Measurements from ENCODE around the gene OLFML1.

OLFML1 gene

DNA sequence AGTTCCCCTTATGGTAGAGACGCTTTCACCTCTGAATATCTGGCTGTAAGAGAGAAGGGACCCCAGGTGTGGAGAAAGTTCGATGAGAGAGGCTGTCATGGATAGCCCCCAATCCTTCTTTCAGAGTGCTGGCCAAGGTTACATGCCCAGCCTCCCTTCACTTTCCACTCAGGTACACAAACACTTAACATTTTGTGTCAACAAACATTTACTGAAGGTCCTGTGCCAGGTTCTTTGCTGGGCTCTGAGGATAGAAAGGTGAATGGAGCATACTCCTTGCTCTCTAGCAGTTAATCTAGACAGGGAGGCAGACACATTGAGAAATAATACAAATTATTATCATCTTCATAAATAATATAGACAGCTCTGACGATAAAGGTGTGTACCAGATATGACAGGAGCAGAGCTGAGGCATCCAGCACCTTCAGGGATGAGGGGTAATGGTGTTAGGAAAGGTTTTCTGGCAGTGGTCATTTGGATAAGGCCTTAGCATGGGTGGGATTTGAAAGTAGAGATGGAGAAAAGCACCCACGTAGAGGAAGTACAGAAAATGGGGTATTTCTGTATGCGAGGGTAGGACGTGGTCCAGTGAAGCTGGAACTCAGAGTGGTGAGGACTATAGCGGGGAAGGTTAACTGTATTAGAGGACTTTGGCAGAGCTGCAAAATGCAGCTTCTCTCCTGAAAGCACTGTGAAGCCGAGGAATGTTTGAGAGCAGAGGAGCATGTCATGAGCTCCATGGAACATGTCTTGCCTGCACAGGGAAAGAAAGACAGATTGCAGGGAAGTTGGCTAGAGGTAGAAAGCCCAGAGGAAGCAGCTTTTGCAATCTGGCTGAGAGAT lies 48.1 kb downstream of the OLFML1 start:
- no peak for DNase-seq

DNA sequence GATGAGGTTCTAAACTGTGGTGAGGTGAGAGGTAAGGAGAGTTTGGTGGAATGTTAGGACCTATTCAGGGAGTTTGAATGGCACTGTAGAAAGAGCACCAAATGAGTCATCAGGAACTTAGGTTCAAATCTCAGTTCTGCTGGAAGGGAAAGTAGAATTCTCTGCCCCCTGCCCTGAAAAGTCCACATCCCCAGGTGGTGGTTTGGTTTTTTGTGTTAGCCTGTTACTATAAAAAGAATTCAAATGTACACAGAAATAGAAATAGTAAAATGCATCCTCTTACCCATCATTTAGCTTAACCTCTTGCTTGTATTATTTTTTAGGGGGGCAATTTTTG lies 48.7 kb downstream of the OLFML1 start:
- DNase-seq, result no peak

DNA sequence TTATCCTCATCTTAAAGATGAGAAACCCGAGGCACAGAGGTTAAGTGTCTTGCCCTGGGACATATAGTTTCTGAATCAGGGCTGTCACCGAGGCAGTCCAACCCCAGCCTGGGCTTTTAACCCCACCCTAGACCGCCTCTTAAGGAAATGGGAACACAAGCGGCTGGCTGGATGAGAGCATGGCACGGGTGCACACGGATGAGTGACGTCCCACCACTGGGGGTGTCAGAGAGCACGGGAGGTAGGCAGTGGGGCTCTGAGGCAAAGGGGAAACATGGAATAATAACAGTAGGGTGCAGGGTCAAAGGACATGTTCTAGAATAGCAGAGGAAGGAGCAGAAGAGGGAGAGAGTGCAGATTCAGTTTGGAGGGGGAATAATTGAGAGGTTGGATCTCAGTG lies 50.8 kb downstream of the OLFML1 start:
- DNase-seq, result no peak

DNA sequence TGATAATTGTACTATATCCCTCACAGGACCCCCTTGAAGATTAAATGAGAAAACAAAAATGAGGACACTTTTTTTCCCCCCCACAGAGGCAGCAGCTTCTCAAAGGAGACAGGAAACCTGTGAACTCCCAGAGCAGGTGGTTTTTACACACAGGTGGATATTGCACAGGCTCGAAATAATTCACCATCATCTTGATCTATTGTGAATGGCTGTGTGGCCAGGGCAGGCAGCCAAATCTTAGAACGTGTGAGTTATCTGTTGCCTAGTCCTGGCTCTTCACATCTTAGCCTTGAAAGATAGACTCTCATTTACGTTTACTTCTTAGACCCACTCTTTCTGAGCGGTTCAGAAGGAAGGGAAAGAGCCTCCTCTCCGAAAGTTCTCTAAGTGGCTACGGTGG lies 52.0 kb downstream of the OLFML1 start:
- no peak for DNase-seq

DNA sequence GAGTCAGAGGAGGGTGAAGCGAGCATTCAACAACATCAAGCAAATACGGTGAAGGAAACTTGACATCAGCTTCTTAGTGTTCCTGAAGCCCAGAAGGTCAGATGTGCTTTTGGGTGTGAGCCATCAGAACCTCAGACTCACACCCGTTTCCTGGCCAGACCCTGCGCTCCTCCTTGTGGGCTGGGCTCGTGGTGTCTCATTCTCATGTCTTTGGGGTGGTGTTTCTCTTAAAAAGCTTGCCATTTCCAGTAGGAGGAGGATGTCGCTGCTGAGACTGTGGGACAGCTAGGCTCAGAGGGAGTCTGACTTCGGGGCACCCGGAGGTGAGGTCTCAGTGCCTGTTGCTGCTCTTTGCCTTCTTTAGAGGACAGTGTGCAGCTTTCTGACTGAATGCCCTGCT lies 52.7 kb downstream of the OLFML1 start:
- no peak for DNase-seq

DNA sequence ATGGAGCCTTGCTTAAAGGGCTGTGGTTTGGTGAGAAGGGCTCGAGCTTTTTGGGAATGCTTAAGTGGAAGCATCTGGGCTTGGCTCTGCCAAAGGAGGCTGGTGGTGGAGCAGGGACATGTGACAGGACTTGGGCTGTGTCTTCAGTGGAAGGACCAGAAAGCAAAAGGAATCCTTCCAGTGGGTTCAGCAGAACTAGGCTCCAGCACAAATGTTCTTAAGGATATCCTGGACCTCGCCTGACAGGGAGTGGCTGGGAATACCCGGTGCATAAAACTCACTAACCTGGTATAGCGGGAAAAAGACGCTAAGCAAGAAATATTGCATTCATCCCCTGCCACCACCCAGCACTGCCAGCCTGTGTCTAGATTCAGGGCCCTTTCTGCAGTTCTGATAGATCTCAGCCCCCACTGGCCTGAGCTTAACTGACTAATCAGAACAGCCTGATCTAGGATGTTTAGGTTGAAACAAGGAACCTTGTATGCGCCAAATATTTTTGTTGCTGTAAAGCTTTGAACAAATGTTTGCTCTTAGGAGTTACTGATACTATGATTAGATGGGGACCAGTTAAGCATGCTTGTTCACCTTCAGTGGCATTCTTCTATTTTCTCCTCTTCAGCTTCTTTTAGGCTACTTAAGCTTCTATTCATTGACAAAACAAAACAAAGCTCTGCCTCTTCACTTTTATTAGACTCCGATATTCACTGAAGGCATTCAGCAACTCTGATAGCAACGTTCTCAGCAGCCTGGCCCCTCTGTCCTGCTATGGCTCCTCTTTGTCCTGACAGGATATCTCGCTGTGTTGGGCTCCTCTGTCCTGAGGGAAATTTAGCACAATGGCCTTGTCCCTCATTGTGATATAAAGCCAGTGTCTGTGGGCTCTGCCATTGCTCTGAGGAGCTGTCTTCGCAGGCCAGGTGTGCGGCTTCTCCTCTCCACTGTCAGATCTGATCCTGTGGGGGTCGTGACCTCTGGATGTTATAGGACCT lies 53.5 kb downstream of the OLFML1 start:
- DNase-seq, result no peak

DNA sequence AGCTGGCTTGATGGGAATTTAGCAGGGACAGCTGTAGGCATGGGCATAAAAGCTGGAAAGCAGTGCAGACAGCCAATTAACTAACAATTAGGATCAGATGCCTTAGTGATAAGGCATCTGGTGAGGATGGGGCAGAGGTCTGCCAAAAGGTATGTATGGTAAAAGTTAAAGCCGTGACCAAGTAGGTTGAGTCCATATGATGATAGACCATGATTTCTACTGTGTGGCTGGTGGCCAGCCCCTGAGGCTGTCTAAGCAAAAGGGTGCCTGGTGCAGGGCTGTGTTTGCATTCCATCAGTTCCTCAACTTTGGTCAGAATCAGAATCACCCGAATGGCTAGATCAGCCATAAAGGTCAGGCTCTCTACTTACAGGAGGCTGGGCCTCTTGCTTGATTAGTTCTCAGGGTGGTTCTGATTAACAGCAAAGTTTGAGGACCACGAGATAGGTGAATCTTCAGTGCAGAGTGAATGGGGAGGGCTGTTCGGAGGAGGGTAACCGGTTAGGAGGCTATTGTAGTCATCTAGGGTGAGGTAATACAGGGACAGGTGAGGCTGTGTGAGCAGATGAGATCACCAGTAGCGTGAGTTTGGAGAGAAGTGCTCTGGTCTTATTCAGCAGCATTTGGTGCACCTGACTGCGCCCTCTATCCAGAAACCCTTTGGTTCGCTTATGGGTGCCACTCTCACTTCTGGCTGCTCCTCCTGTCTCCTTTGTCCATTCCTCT lies 55.7 kb downstream of the OLFML1 start:
- no peak for DNase-seq

DNA sequence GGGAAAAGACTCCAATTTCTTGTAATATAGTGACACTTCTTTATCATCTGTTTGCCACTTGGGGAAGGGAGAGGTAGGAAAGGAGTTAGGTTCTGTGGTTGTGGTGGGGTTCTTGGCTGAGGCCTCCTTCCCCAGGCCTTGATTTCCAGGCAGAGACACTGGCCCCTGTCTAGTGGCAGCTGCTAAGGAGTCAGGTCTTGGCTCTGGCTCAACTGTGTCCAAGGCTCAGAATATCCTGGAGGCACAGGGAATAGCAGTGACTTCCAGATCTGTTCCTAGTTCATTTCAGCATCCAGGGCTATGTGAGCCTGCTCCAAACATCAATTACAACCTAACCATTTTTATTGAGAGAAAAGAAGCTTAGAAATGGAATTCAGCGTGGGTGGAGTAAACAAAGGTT lies 58.0 kb downstream of the OLFML1 start:
- DNase-seq, result no peak

DNA sequence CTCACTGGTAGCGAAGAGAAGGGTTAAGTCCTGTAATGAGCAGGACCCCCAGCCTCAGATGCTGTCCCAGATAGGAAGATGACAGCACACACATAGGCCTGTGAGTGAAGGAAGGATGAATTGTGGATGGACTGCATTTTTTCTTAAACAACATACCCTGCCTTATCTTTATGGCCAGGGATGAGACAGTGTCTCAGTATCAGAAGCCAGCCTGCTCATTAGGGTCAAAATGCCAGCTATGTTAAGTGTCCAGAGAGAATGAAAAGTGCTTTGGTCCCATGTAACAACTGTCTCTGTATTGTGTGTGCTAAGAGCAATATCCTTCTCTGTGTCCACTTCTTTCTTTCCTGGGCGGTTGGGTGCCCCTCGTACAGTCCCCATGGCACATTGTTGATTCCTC lies 58.7 kb downstream of the OLFML1 start:
- DNase-seq, result no peak

DNA sequence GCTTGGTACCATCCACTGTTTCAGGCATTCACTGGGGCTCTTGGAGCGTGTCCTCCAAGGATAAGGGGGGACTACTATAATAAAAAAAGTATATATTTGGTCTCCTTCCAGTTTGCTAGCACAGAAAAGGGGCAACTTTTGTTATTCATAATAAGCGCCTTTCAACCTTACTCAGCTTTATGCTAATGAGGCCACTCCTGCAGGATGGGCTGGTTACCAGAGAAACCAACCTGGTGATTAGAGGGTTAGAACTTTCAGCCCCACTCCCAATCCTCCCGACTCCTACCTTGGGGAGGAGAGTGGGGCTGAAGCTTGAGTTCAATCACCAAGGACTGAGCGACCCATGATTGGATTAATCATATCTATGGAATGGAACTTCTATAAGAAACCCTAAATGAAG lies 60.3 kb downstream of the OLFML1 start:
- DNase-seq, result peak; percentile 9

DNA sequence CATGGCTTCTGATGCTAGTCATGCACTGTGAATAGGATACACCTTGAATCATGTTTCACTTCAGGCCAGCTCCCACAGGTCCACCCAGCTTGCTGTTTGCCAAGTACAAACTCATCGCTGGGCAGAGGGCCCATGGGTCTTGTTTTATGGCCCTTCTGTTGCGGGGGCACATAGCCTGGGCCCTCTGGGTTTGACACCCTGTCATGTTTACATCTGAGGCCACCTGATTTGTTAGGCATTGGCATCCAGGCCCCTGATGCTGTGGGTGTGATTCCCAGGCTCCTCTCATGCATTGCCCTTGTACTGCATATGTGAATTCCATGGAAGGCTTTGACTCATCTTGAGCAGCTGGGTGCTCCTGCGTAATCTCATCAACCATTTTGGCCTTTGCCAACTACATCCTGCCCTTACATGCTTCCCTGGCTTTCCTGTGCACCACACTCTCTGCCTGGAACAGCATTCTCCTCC lies 61.1 kb downstream of the OLFML1 start:
- DNase-seq, result no peak

DNA sequence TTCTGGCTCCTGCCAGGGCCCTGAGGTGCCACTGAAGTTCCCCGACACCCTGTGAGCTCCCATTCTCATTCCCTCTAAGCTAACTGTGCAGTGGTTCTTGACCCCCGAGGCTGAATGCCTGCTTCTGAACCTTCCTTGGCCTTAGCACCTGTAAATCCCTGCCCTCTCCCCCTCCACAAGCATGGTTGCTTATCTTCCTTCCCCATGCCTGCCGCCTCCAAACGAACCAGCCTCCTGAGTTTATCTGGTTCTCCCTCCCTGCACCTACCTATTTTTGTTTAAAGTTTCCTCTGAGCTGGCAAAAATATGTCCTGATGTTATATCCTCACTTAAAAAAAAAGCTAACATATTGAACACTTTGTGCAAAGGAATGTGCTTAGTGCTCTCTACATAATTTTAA lies 62.4 kb downstream of the OLFML1 start:
- DNase-seq, result no peak

DNA sequence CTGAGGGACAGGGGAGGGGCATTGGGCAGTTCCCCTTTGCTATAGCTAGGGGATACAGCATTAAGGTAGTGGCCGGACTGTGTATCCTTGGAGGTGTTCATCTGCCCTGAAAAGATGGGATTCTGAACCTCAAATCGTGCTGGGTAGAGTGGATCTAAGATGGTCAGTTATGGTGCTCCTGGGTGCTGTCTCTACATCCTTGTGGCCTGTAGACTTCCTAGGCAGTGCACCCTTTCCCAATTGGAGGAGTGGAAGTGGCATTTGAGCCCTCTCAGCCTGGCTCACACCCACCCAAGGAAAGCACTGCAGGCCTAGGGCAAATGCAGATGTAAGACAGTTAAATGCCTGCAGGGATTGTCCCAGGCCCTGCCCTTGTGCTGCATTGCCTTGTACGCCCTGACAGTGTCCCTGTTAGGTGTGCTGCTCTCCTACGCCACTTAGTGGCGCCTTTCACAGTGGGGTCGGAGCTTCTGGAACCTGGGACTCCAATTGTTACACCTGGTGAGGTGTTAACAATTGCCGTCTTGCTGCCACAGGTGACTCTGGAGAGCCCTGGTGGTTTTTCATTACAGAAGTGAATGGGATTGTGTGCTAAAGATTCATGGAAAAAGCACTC lies 63.5 kb downstream of the OLFML1 start:
- DNase-seq, result no peak

DNA sequence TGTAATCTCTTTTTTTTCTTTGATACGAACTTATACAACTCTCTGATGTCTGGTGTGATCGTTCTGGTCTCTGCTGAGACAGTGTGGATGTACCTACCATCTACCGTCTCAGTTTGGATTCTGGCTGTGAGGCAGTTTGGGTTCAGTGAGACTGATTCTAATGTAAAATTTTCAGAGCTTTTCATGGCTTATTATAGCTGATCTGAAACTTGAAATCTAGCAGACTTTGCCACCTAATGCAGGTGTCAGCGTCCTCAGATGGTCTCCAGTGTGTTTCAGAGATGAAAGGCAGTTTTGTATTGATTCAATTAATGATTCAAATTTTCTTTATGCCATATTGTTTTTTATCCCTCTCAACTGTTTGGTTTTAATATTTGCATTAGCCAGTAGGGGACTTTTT lies 64.4 kb downstream of the OLFML1 start:
- DNase-seq, result no peak

DNA sequence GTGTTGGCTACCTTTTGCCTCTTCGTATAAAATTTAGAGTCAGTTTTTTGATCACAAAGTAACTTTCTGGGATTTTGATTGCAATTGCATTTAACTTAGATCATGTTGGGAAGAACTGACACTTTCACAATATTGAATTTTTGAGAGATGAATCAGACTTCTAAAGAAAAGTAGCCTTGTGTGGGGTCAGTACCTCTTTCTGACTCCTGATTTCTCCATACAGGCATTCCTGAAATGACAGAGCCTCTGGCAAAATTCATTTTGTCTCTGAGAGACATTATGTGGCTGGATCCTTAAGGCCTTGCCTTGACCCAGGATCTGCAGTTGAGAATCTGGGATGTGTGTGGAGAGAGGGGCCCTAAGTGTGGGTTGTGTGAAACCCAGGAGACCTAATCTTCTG lies 66.3 kb downstream of the OLFML1 start:
- no peak for DNase-seq

DNA sequence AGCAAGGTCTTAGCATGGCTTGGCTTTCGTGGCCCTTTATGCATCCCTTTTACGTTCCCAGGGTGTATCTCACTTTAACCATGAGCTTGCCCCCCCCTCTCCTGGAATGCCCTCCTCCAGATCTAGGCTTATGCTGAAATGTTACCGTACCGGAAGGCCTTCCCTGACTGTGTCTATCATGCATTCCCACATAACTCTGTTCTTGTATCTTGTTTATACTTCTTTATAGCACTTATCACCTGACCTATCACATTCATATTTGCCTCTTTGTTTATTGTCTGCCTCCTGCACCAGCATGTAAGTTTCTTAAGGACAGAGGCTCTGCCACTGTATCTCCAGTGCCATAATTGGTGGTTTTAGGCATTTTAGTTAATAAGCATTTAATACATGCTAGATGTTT lies 67.4 kb downstream of the OLFML1 start:
- DNase-seq, result no peak

DNA sequence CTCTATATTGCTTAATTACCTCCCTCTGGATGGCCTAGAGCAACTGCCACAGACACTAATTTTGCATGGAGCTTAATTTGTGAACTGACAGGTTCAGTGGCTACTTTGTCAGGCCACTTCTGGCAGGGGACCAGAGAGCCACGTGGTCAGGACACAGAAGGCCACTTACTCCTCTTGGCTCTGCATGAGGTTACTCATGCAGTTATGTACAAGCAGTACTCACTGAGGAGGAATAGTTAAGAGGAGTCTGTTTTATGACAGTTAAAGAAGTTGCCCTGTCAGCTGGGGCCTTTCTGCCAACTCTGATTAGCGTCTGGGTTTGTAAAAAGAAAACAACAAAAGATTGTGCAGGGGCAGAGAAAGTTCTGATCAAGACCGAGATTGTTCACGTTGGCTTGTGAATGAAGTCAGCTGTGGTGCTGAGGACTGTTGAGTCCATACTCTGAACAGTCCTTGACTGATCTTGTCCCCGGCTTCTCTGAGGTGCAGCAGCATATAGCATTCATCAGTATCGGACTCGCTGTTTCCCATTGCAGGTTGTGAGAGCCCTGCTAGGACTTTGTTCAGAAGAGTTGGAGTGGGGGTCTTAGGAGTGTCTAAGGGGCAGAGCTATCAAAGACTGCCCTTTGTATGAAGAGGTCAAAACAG lies 69.9 kb downstream of the OLFML1 start:
- DNase-seq, result no peak

DNA sequence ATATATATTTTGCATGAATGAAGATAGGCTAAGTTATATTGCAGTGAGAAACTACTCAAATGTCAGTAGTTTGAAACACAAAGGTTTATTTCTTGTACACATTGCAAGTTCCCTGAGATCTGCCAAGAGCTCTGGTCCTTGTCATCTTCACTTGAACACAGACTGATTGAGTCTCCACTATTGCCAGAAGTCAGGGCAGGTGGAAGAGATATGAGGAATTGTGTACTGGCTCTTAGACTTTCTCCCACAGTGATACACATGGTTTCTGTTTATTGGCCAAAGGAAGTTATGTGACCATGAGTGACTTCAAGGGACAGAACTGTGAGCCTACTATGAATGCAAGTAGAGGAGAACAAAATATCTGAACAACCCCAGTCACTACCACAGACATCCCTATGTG lies 72.7 kb downstream of the OLFML1 start:
- DNase-seq, result no peak

DNA sequence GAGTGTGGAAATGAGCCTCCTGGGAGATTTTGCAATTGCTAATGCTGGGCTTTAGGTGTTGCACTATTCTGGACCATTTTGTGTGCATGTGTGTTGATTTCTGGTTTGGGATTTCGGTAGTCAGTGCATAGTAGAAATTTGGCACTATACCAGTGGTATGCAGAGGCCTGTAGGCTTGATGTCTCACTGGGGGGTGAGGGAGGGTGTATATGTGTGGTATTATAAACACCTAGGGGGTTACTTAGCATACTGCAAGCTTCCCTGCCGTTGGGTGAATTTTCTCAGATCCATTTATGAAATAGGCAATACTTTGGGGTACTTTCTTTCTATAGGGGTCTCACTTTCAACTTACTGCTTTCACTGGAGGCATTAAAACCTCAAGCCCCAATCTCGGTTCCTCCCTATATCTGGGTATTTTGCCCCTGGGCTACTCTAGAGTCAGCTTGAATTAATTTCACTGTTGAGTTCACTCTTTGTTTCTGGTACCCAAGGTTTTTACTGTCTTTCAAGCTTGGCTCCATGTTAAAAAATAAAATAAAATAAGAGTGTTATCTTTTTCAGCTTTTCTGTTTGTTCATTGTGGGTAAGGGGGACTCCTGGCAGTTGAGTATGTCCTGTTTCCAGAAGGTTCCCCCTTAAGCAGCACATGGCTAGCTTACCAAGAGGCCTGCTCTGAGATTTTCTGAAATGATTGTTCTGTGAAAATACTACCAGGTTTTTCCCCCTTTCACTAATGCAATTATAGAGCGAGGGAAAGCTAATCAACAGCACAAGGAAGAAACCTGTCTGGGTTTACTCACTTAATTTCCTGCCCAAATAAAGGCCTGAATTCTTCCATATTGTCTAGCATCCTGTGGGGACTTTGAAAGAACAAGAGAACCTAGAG lies 74.3 kb downstream of the OLFML1 start:
- no peak for DNase-seq
